ENCODE results near the gene POP4. TPM values are rescaled to one million over a fixed set of nuclear protein-coding genes. Genes with fewer than 3 reads are reported as not detected.

POP4 gene
- total and polyA plus RNA-seq, 10 of the 15 experiments (the other 5 are each of a cell fraction or from before 2014, with no cell fraction given), result 52.1 to 231 (median 118) TPM

GRCh38 chr19:29645911-29646310 is 39.8 kb downstream of the POP4 start:
- POLR2A ChIA-PET, result interaction anchor here (0.7 kb wide), 1 partner anchor 27 kb away, joined by 3 read pairs; no protein-coding TSS in a partner anchor
- no peak for FAIRE-seq
- intact Hi-C loops (cut with micrococcal nuclease; ENCODE audit: unreplicated experiment), result no loop called here
- Histone ChIP-seq H2AFZ (ENCODE audit: control insufficient read depth, low read depth, low read length) (peak overlapping the region; percentile 61), H3K9ac (ENCODE audit: control insufficient read depth, insufficient read depth, low read length) (no peak overlapping the region), H3K9me3 (replicated peaks; ENCODE audit: control insufficient read depth, insufficient read depth, low read length) (no peaks in the 10 kb centered on the region), H3K27ac (ENCODE audit: control insufficient read depth, insufficient read depth) (no peak overlapping the region), H4K20me1 (ENCODE audit: control insufficient read depth, insufficient read depth) (no peaks in the 10 kb centered on the region), H3K36me3 (ENCODE audit: control insufficient read depth in 2 of 2, insufficient read depth in 2 of 2, low read length in 1 of 2) (no peaks in the 10 kb centered on the region), H3K79me2 (ENCODE audit: control insufficient read depth, insufficient read depth, low read length) (no peaks in the 10 kb centered on the region), H3K4me1 (ENCODE audit: control insufficient read depth, insufficient read depth, low read length) (peaks cover 4% of the 10 kb centered on the region; the same call in 1 of the 2 replicates), H3K27me3 (replicated peaks in 1 of 2; ENCODE audit: control insufficient read depth in 2 of 2, insufficient read depth in 2 of 2, low read length in 1 of 2) (no peaks in the 10 kb centered on the region), H3K4me3 (no peak overlapping the region), H3K4me2 (ENCODE audit: control insufficient read depth, insufficient read depth) (peak overlapping the region; percentile 39)
- RAD21 ChIA-PET (ENCODE audit: unreplicated experiment), result no interaction called here
- SMC1A ChIA-PET (ENCODE audit: uncharacterized antibody, unreplicated experiment), result interaction anchor here (0.8 kb wide), 1 partner anchor 48 kb away, joined by 3 read pairs; no protein-coding TSS in a partner anchor
- DNase-seq (ENCODE audit: low read depth, low spot score), result no peak
- WGBS (ENCODE audit: insufficient coverage, insufficient replicate concordance, low lambda C conversion rate, missing lambda C conversion rate), result 2% methylated on average over 8 of the region's 8 CpGs
- CTCF ChIA-PET, result interaction anchor here (0.5 to 0.6 kb wide), 2 partner anchors 44 to 55 kb away, joined by 3 to 5 read pairs; no protein-coding TSS in a partner anchor
- in situ Hi-C loops (cut with MboI), result no loop called here
- BruUV-seq (replicated peaks), result no TSS peak
- peak; percentile 41 for ATAC-seq
- TF ChIP-seq SUPT20H (IDR thresholded peaks at IDR 0.05; ENCODE audit: borderline replicate concordance, control insufficient read depth, low read depth, low read length) (no peak), POLR2A (IDR thresholded peaks at IDR 0.05; ENCODE audit: low read depth, low read length) (no peak), HSF1 (IDR thresholded peaks at IDR 0.05; ENCODE audit: low read depth, low read length) (no peak), ZBTB11 (CRISPR knock-in tag; IDR thresholded peaks at IDR 0.05) (no peak), SMC3 (IDR thresholded peaks at IDR 0.05; ENCODE audit: borderline replicate concordance, low read length) (no peak), YY1 (IDR thresholded peaks at IDR 0.05; ENCODE audit: low read depth, low read length) (no peak), RBBP5 (conservative IDR thresholded peaks at IDR 0.05) (no peak), RAD21 (IDR thresholded peaks at IDR 0.05; ENCODE audit: insufficient read depth, low read depth, low read length) (no peak), SIX5 (IDR thresholded peaks at IDR 0.05; ENCODE audit: low read depth, low read length, severe bottlenecking) (no peak), ZNF622 (IDR thresholded peaks at IDR 0.05) (no peak), EGR1 (IDR thresholded peaks at IDR 0.05; ENCODE audit: borderline replicate concordance in 1 of 2, low read depth in 2 of 2, low read length in 2 of 2) (no peak), REST (IDR thresholded peaks at IDR 0.05; ENCODE audit: low read depth, low read length) (no peak), ZBED1 (IDR thresholded peaks at IDR 0.05; ENCODE audit: borderline replicate concordance) (no peak)
